HEK293T (cell line): ENCODE data around the gene PTPRQ.

Experiments
- FOXK2 ChIP-seq: fragments of 450-650 bp; IDR thresholded peaks from 2 replicates; pipeline ENCODE4 v1.6.1; 2016; ENCODE audit warnings: mild to moderate bottlenecking
- SUZ12 ChIP-seq: fragments of 450-650 bp; IDR thresholded peaks from 2 replicates; pipeline ENCODE4 v1.6.1; 2016; ENCODE audit warnings: mild to moderate bottlenecking
- TARDBP ChIP-seq: fragments of 450-650 bp; IDR thresholded peaks from 2 replicates; pipeline ENCODE4 v1.6.1; 2016

- TF ChIP-seq SUZ12 (no peak), FOXK2 (no peak), TARDBP (no peak)
Measured at GRCh38 chr12:80593766-80594165, 149.7 kb downstream of the PTPRQ start.
